Adrenal gland (tissue), 12 donors: ENCODE measurements around the gene EXOC6. TPM values are rescaled to one million over a fixed set of nuclear protein-coding genes. Genes with fewer than 3 reads are reported as not detected.

Source experiments
- DNase-seq, 7 donors: peaks; one replicate each; pipeline ENCODE4 v3.0.0-alpha.2; 2019 to 2020
- H3K27ac ChIP-seq, 5 donors: fragments of 200-600 bp; sonication (generic) in 4 of 5; 1 replicate in 3 of 5; 2 replicates in 2 of 5; pipeline versions ENCODE4 v1.5.1 to v1.8.0; 2016 to 2020; ENCODE audit warnings: mild to moderate bottlenecking in 1 of 5
- H3K27me3 ChIP-seq: fragments of 200-600 bp; 2 replicates; pipeline ENCODE4 v1.8.0; 2021
- H3K36me3 ChIP-seq, 2 donors: fragments of 200-600 bp; replicated peaks in 1 of 2; 1 replicate in 1 of 2; 2 replicates in 1 of 2; pipeline versions ENCODE4 v1.5.1 to v1.8.0; 2018 to 2022
- H3K4me1 ChIP-seq, 2 donors: fragments of 200-600 bp; replicated peaks in 1 of 2; 1 replicate in 1 of 2; 2 replicates in 1 of 2; pipeline versions ENCODE4 v1.5.1 to v1.8.0; 2018 to 2021
- H3K4me3 ChIP-seq, 4 donors: fragments of 200-600 bp; sonication (generic) in 3 of 4; one replicate each; pipeline ENCODE4 v1.5.1; 2016 to 2018
- H3K9me3 ChIP-seq, 3 donors: fragments of 200-600 bp; sonication (generic) in 1 of 3; replicated peaks in 1 of 3; 1 replicate in 2 of 3; 2 replicates in 1 of 3; pipeline versions ENCODE4 v1.5.1 to v1.8.0; 2016 to 2021
- POLR2A ChIP-seq, 2 donors: fragments of 450-650 bp; IDR thresholded peaks; one replicate each; pipeline ENCODE4 v1.6.1; 2017; ENCODE audit warnings: antibody characterized with exemption in 2 of 2, mild to moderate bottlenecking in 2 of 2, moderate library complexity in 1 of 2
- WGBS, 4 donors: extraction: QIAGEN DNeasy Blood & Tissue Kit in 2 of 4; methylation state at CpG; one replicate each; pipeline versions ENCODE4 v1.1.5 to v1.1.7; 2013 to 2017; 5-methylcytosine and 5-hydroxymethylcytosine counted together
- intact Hi-C, 2 donors: fragments of 100-400 bp; cut with DNase I; formaldehyde crosslinking; loops; one replicate each; pipeline versions ENCODE4 v1.14.1 to v1.15.0; 2022 to 2023
- polyA plus RNA-seq, 3 donors: library from polyadenylated mRNA; stranded (reverse); fragments of 200-250 nt in 2 of 3; fragments of 350-450 nt in 1 of 3; fragmentation: Illumina TruSeq in 1 of 3; extraction: RNeasy Lipid Tissue Mini Kit (QIAGEN cat#74804) in 1 of 3; gene quantifications; one replicate each; pipeline ENCODE4 v1.2.3, GENCODE V29; 2013 to 2014
- total RNA-seq, 9 donors: library from RNA; depleted of rRNA in 4 of 9; stranded (reverse); fragments of >200 nt in 4 of 9; fragments of 120-200 nt in 1 of 9; fragmentation: NEBNext Ultra II Directional in 1 of 9; extraction: Animal tissue kit (Norgen Biotek cat#: 25700) in 1 of 9; gene quantifications; one replicate each; pipeline versions ENCODE4 v1.1.0 to v1.2.4, GENCODE V29; 2013 to 2023
- TF ChIP-seq, protein P1 (sequence below), 6 experiments: fragments of 450-650 bp in 4 of 6; fragments of 200-600 bp in 2 of 6; sonication (generic) in 1 of 6; IDR thresholded peaks; 1 replicate in 5 of 6; 2 replicates in 1 of 6; pipeline versions ENCODE4 v1.5.1 to v1.8.0; 2016 to 2021; ENCODE audit warnings: antibody characterized with exemption in 6 of 6, mild to moderate bottlenecking in 2 of 6, moderate library complexity in 1 of 6
- donor health status: healthy with polysubstance abuse.
- donor health status: Bipolar disorder and iron deficiency.
- donor health status: DM: yes; HTN: yes; CAD: no.
- donor health status: DM: no; HTN: no; CAD: no.
- donor health status: DM: no; HTN: no; CAD: no.
- donor health status: DM: yes; HTN: yes; CAD: no.

The EXOC6 gene
- total and polyA plus RNA-seq, 12 donors: 7.1 to 60.1 (median 25.7) TPM

DNA sequence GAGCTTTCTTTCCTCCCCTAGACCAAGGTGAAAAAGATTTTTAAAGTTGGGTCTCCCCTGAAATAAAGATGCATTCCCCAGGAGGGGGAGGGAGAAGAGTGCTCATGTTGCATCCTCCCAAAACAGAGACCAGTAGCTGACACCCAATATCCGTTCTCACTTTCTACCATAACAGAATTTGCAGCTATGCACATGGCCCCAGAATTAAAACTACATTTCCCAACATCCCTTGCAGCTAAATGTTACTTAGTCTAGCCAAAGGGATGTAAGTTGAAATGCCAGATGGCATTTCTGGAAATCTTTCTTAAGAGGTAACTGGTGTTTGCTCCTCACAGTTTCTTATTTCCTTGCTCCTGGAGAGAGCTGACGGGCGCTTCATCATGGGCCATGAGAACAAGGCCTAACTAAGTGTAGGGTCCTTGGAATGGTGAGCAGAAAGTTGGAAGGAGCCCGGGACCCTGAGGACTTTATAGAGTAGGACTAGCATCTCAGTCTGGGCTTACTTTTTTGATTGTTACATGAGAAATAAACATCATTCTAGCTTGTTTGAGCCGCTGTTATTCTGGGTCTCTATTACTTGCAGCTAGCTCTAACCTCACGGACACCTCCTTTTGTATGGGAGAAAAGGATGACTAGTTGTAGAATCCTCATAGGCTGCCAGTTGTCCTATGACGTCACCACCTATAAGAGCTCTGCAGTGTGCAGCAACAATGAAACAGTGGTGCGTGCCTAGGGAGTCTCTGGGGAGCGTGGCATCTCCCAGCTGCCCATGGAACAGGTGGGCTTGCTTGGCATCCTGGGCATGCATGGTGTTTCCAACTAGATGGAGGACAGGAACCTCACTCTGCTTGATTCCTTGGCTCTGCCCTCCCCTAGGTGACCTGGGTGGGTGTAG, 46.1 kb upstream of the EXOC6 start:
- Histone ChIP-seq H3K27me3 (no peaks in the 10 kb centered on the region), H3K27ac (no peak overlapping the region), H3K9me3 (no peaks in the 10 kb centered on the region), H3K4me3 (no peak overlapping the region), H3K4me1 (no peaks in the 10 kb centered on the region), H3K36me3 (no peaks in the 10 kb centered on the region)
- intact Hi-C loops: no loop called here
- DNase-seq: no peak
- no peak for TF ChIP-seq POLR2A (IDR thresholded peaks at IDR 0.05)
- TF ChIP-seq, protein P1, sequence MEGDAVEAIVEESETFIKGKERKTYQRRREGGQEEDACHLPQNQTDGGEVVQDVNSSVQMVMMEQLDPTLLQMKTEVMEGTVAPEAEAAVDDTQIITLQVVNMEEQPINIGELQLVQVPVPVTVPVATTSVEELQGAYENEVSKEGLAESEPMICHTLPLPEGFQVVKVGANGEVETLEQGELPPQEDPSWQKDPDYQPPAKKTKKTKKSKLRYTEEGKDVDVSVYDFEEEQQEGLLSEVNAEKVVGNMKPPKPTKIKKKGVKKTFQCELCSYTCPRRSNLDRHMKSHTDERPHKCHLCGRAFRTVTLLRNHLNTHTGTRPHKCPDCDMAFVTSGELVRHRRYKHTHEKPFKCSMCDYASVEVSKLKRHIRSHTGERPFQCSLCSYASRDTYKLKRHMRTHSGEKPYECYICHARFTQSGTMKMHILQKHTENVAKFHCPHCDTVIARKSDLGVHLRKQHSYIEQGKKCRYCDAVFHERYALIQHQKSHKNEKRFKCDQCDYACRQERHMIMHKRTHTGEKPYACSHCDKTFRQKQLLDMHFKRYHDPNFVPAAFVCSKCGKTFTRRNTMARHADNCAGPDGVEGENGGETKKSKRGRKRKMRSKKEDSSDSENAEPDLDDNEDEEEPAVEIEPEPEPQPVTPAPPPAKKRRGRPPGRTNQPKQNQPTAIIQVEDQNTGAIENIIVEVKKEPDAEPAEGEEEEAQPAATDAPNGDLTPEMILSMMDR (IDR thresholded peaks at IDR 0.05): no peak
- 84 to 97% (median 84%) methylated on average over 8 to 9 of the region's 9 CpGs for WGBS, 4 donors

- TF ChIP-seq, protein P1 (IDR thresholded peaks at IDR 0.05): no peak
- no peak for TF ChIP-seq POLR2A (IDR thresholded peaks at IDR 0.05)
- Histone ChIP-seq H3K4me1 (no peaks in the 10 kb centered on the region), H3K27me3 (no peaks in the 10 kb centered on the region), H3K27ac (no peak overlapping the region), H3K9me3 (no peaks in the 10 kb centered on the region), H3K4me3 (no peak overlapping the region), H3K36me3 (no peaks in the 10 kb centered on the region)
- WGBS, 4 donors: 84 to 94% (median 86%) methylated on average over 3 of the region's 3 CpGs
- intact Hi-C loops: loop anchor here in 1 of 2 donors (10.0 kb wide), 1 partner anchor 125 kb away; the partner anchor contains the start of gene HHEX
- no peak for DNase-seq
Observed at GRCh38 chr10:92809840-92810239, 38.5 kb upstream of the EXOC6 start.

GRCh38 chr10:92810934-92811532, 37.3 kb upstream of the EXOC6 start:
- intact Hi-C loops: loop anchor here in 1 of 2 donors (10.0 kb wide), 1 partner anchor 126 kb away; the partner anchor contains the start of gene HHEX
- no peaks in the 10 kb centered on the region for H3K27me3 ChIP-seq
- TF ChIP-seq POLR2A (IDR thresholded peaks at IDR 0.05): no peak
- TF ChIP-seq, protein P1 (IDR thresholded peaks at IDR 0.05): no peak
- H3K4me3 ChIP-seq: no peak overlapping the region
- DNase-seq: no peak
- no peaks in the 10 kb centered on the region for H3K36me3 ChIP-seq
- H3K4me1 ChIP-seq: no peaks in the 10 kb centered on the region
- H3K9me3 ChIP-seq: no peaks in the 10 kb centered on the region
- no peak overlapping the region for H3K27ac ChIP-seq
- 76 to 88% (median 81%) methylated on average over 4 of the region's 4 CpGs for WGBS, 4 donors

DNA sequence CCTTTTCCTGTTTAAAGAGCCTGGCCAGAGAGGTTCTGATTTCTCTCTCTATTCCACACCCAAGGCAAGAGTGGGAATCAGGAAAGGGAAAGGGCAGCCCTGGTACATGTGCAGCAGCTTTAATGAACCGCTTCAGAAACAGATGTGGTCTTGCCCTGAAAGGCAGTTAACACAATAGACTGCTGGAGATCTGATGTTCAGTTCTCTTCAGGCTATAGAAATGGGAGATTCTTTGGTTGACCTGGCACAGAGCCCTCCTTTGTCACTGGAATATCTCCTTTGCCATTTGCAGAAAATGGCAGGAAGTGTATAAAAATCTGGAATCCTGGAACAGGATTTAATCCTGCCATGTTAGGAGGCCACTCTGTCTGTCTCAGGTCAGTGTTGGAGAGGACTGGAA, 36.3 kb upstream of the EXOC6 start:
- no peaks in the 10 kb centered on the region for H3K27me3 ChIP-seq

More for the DNA sequence above, 36.3 kb upstream of the EXOC6 start:
- H3K9me3 ChIP-seq: no peaks in the 10 kb centered on the region
- H3K36me3 ChIP-seq: no peaks in the 10 kb centered on the region
- no peaks in the 10 kb centered on the region for H3K4me1 ChIP-seq
- no peak for TF ChIP-seq POLR2A (IDR thresholded peaks at IDR 0.05)
- TF ChIP-seq, protein P1 (IDR thresholded peaks at IDR 0.05): no peak
- H3K4me3 ChIP-seq: no peak overlapping the region
- no peak overlapping the region for H3K27ac ChIP-seq
- WGBS, 4 donors: 71 to 93% (median 84%) methylated on average over 1 of the region's 1 CpG
- intact Hi-C loops: loop anchor here in 1 of 2 donors (10.0 kb wide), 1 partner anchor 127 kb away; the partner anchor contains the start of gene HHEX
- peak in 1 of 7 donors; percentile 11 for DNase-seq
